Common myeloid progenitor, CD34-positive (primary cell): ENCODE results near the gene SUPT6H.
A peak's percentile ranks its signal among the peaks of the same experiment; 100 is the strongest.

ENCODE experiments used
- CTCF ChIA-PET: fragments of 350-600 bp; sonication (Branson Sonifier 250); formaldehyde crosslinking; loops from one replicate; lab custom pipeline; 2021; ENCODE audit warnings: antibody characterized with exemption; lab: Charles Lee
- POLR2A ChIA-PET: fragments of 350-600 bp; sonication (Branson Sonifier 250); formaldehyde crosslinking; loops from one replicate; lab custom pipeline; 2021; ENCODE audit warnings: antibody characterized with exemption; lab: Charles Lee
- DNase-seq, 3 donors: peaks; one replicate each; pipeline versions ENCODE4 v3.0.0 to v3.0.0-alpha.2; 2013
- H3K27ac ChIP-seq, 2 experiments: 1 replicate in 1 of 2; 2 replicates in 1 of 2; pipeline ENCODE4 v1.7.0; 2013; ENCODE audit warnings: inconsistent platforms in 2 of 2, low read length in 2 of 2, mild to moderate bottlenecking in 2 of 2, low read depth in 1 of 2, moderate library complexity in 1 of 2; ENCODE audit not compliant: severe bottlenecking in 2 of 2, insufficient read depth in 1 of 2, poor library complexity in 1 of 2
- H3K27me3 ChIP-seq, 5 experiments: replicated peaks in 2 of 5; 1 replicate in 3 of 5; 2 replicates in 2 of 5; pipeline versions ENCODE4 v1.6.1 to v1.7.0; 2013; ENCODE audit warnings: low read length in 4 of 5, mild to moderate bottlenecking in 2 of 5, moderate library complexity in 2 of 5, inconsistent platforms in 1 of 5; ENCODE audit not compliant: insufficient read depth in 5 of 5, control insufficient read depth in 4 of 5
- H3K36me3 ChIP-seq, 4 experiments: 1 replicate in 2 of 4; 2 replicates in 2 of 4; pipeline versions ENCODE4 v1.6.1 to v1.7.0; 2013; ENCODE audit warnings: low read length in 3 of 4, control low read depth in 1 of 4, mild to moderate bottlenecking in 1 of 4; ENCODE audit not compliant: control insufficient read depth in 4 of 4, insufficient read depth in 4 of 4
- H3K4me1 ChIP-seq, 4 experiments: 1 replicate in 3 of 4; 2 replicates in 1 of 4; pipeline versions ENCODE4 v1.6.1 to v1.7.1; 2013; ENCODE audit warnings: low read length in 3 of 4, mild to moderate bottlenecking in 3 of 4, control low read depth in 1 of 4, inconsistent platforms in 1 of 4, moderate library complexity in 1 of 4; ENCODE audit not compliant: control insufficient read depth in 4 of 4, insufficient read depth in 4 of 4; ENCODE audit errors: control extremely low read depth in 1 of 4
- H3K4me3 ChIP-seq, 7 experiments: 1 replicate in 4 of 7; 2 replicates in 3 of 7; pipeline versions ENCODE4 v1.5.1 to v1.7.0; 2013; ENCODE audit warnings: mild to moderate bottlenecking in 7 of 7, low read length in 6 of 7, moderate library complexity in 6 of 7, inconsistent platforms in 2 of 7, low read depth in 2 of 7, control low read depth in 1 of 7; ENCODE audit not compliant: insufficient read depth in 4 of 7, control insufficient read depth in 1 of 7; ENCODE audit errors: extremely low read depth in 1 of 7
- H3K9me3 ChIP-seq, 5 experiments: 1 replicate in 4 of 5; 2 replicates in 1 of 5; pipeline versions ENCODE4 v1.6.1 to v1.7.1; 2013; ENCODE audit warnings: low read length in 4 of 5, mild to moderate bottlenecking in 2 of 5, inconsistent platforms in 1 of 5, low read depth in 1 of 5, moderate library complexity in 1 of 5; ENCODE audit not compliant: control insufficient read depth in 4 of 5, insufficient read depth in 2 of 5; ENCODE audit errors: control extremely low read depth in 1 of 5
- WGBS: methylation state at CpG from one replicate; pipeline ENCODE4 v1.1.5; 2013; ENCODE audit not compliant: insufficient coverage; 5-methylcytosine and 5-hydroxymethylcytosine counted together

SUPT6H gene

GRCh38 chr17:28744104-28744971 is 82.3 kb downstream of the SUPT6H start:
- H3K27ac ChIP-seq: peak overlapping the region; percentile 1 to 74
- H3K9me3 ChIP-seq: no peaks in the 10 kb centered on the region
- peak overlapping the region; percentile 27 to 82 (median 63) for H3K4me3 ChIP-seq
- ChIA-PET POLR2A (interaction anchor here (10.0 kb wide), 1 partner anchor 17 kb away, joined by 87 read pairs; the partner anchor contains the start of genes NEK8 and TLCD1), CTCF (interaction anchor here (0.9 to 18.9 kb wide), 4 partner anchors 16 to 172 kb away, joined by 3 to 507 read pairs (median 4); partner anchors contain the start of genes NEK8, RPL23A and TLCD1)
- peaks cover 4 to 75% (median 71%) of the 10 kb centered on the region in 4 experiments for H3K4me1 ChIP-seq
- peaks cover 0 to 4% (median 0%) of the 10 kb centered on the region in 5 experiments for H3K27me3 ChIP-seq
- peak in 1 of 3 donors; percentile 43 for DNase-seq
- peaks cover 0 to 33% (median 11%) of the 10 kb centered on the region in 4 experiments for H3K36me3 ChIP-seq
- 2% methylated on average over 48 of the region's 61 CpGs for WGBS

- CTCF ChIA-PET: interaction anchor here (0.6 to 18.9 kb wide), 4 partner anchors 8 to 171 kb away, joined by 3 to 507 read pairs (median 4); partner anchors contain the start of genes NEK8, RPL23A and TLCD1
- 4% methylated on average over 21 of the region's 31 CpGs for WGBS
- Histone ChIP-seq H3K4me3 (peak overlapping the region; percentile 27 to 82 (median 63)), H3K27me3 (peaks cover 0 to 4% (median 0%) of the 10 kb centered on the region in 5 experiments), H3K27ac (peak overlapping the region; percentile 1 to 74), H3K4me1 (peaks cover 4 to 73% (median 71%) of the 10 kb centered on the region in 4 experiments), H3K9me3 (no peaks in the 10 kb centered on the region), H3K36me3 (peaks cover 0 to 35% (median 11%) of the 10 kb centered on the region in 4 experiments)
- POLR2A ChIA-PET: interaction anchor here (0.7 to 10.0 kb wide), 2 partner anchors 18 to 26 kb away, joined by 3 to 87 read pairs; partner anchors contain the start of genes NEK8, RPL23A and TLCD1
- peak in 1 of 3 donors; percentile 46 for DNase-seq
Observed at GRCh38 chr17:28744972-28745785, 83.2 kb downstream of the SUPT6H start.

GRCh38 chr17:28745786-28746411 is 83.9 kb downstream of the SUPT6H start:
- Histone ChIP-seq H3K4me1 (peaks cover 4 to 66% (median 63%) of the 10 kb centered on the region in 4 experiments), H3K36me3 (peaks cover 0 to 41% (median 11%) of the 10 kb centered on the region in 4 experiments), H3K4me3 (peak overlapping the region in 4 of 7 experiments; percentile 58 to 82 (median 76)), H3K9me3 (no peaks in the 10 kb centered on the region), H3K27me3 (peaks cover 0 to 4% (median 0%) of the 10 kb centered on the region in 5 experiments), H3K27ac (peak overlapping the region in 1 of 2 experiments; percentile 20)
- no peak for DNase-seq
- WGBS: 97% methylated on average over 4 of the region's 4 CpGs
- ChIA-PET POLR2A (interaction anchor here (0.6 to 10.0 kb wide), 3 partner anchors 18 to 26 kb away, joined by 3 to 87 read pairs (median 3); partner anchors contain the start of genes NEK8, RPL23A and TLCD1), CTCF (interaction anchor here (0.6 to 18.9 kb wide), 7 partner anchors 8 to 170 kb away, joined by 3 to 507 read pairs (median 4); partner anchors contain the start of genes NEK8, RPL23A and TLCD1)

- DNase-seq: no peak
- 90% methylated on average over 5 of the region's 5 CpGs for WGBS
- POLR2A ChIA-PET: interaction anchor here (0.6 to 10.0 kb wide), 2 partner anchors 19 to 22 kb away, joined by 3 to 87 read pairs; partner anchors contain the start of genes NEK8 and TLCD1
- H3K4me3 ChIP-seq: no peak overlapping the region
- CTCF ChIA-PET: interaction anchor here (0.8 to 18.9 kb wide), 7 partner anchors 11 to 102 kb away, joined by 3 to 507 read pairs (median 4); partner anchors contain the start of genes NEK8, RPL23A and TLCD1
- peaks cover 0 to 44% (median 11%) of the 10 kb centered on the region in 4 experiments for H3K36me3 ChIP-seq
- peaks cover 0 to 4% (median 0%) of the 10 kb centered on the region in 5 experiments for H3K27me3 ChIP-seq
- no peak overlapping the region for H3K27ac ChIP-seq
- peaks cover 4 to 59% (median 56%) of the 10 kb centered on the region in 4 experiments for H3K4me1 ChIP-seq
- H3K9me3 ChIP-seq: no peaks in the 10 kb centered on the region
Observed at GRCh38 chr17:28746611-28747050, 84.6 kb downstream of the SUPT6H start.

- ChIA-PET POLR2A (interaction anchor here (10.0 kb wide), 1 partner anchor 20 kb away, joined by 87 read pairs; the partner anchor contains the start of genes NEK8 and TLCD1), CTCF (interaction anchor here (0.8 to 18.9 kb wide), 7 partner anchors 10 to 101 kb away, joined by 3 to 507 read pairs (median 4); partner anchors contain the start of genes NEK8, RPL23A and TLCD1)
- Histone ChIP-seq H3K9me3 (no peaks in the 10 kb centered on the region), H3K4me3 (no peak overlapping the region), H3K36me3 (peaks cover 0 to 46% (median 11%) of the 10 kb centered on the region in 4 experiments), H3K27me3 (peaks cover 0 to 4% (median 0%) of the 10 kb centered on the region in 5 experiments), H3K4me1 (peaks cover 4 to 53% (median 51%) of the 10 kb centered on the region in 4 experiments), H3K27ac (no peak overlapping the region)
- DNase-seq: peak in 1 of 3 donors; percentile 36
- 74% methylated on average over 4 of the region's 7 CpGs for WGBS
Observed at GRCh38 chr17:28747051-28747691, 85.2 kb downstream of the SUPT6H start.
